Glutamatergic neuron (in vitro differentiated cells): Measurements from ENCODE around the gene PDE2A. TPM values are rescaled to one million over a fixed set of nuclear protein-coding genes. Genes with fewer than 3 reads are reported as not detected.

Source experiments
- DNase-seq: peaks from one replicate; pipeline ENCODE4 v3.0.0; 2022
- H3K27ac Mint-ChIP-seq: one replicate; pipeline ENCODE4 v1.8.0; 2020; ENCODE audit warnings: mild to moderate bottlenecking, mixed read lengths, inconsistent platforms; ENCODE audit not compliant: unreplicated experiment
- H3K27me3 Mint-ChIP-seq: one replicate; pipeline ENCODE4 v1.8.0; 2020; ENCODE audit warnings: mild to moderate bottlenecking, moderate library complexity, mixed read lengths, inconsistent platforms; ENCODE audit not compliant: unreplicated experiment
- H3K36me3 Mint-ChIP-seq: one replicate; pipeline ENCODE4 v1.8.0; 2020; ENCODE audit warnings: mild to moderate bottlenecking, mixed read lengths, inconsistent platforms; ENCODE audit not compliant: unreplicated experiment
- H3K4me1 Mint-ChIP-seq: one replicate; pipeline ENCODE4 v1.8.0; 2020; ENCODE audit warnings: mild to moderate bottlenecking, low read depth, mixed read lengths, inconsistent platforms; ENCODE audit not compliant: unreplicated experiment
- H3K4me3 Mint-ChIP-seq: one replicate; pipeline ENCODE4 v1.8.0; 2020; ENCODE audit warnings: mild to moderate bottlenecking, mixed read lengths, inconsistent platforms; ENCODE audit not compliant: unreplicated experiment
- H3K9me3 Mint-ChIP-seq: one replicate; pipeline ENCODE4 v1.8.0; 2020; ENCODE audit warnings: mild to moderate bottlenecking, moderate library complexity, mixed read lengths, inconsistent platforms; ENCODE audit not compliant: unreplicated experiment
- CTCF ChIP-seq: fragments of 200-600 bp; sonication (generic); IDR thresholded peaks from one replicate; pipeline ENCODE4 v1.5.0; 2021; ENCODE audit not compliant: partially characterized antibody, unreplicated experiment
- total RNA-seq: library from RNA; stranded (reverse); fragmentation: NEBNext Ultra II Directional; extraction: Animal tissue kit (Norgen Biotek cat#: 25700); gene quantifications from one replicate; pipeline ENCODE4 v1.2.1, GENCODE V29; 2021; ENCODE audit not compliant: unreplicated experiment

The PDE2A gene
- total RNA-seq, 1 donor from 2014 or later = 16.9 TPM

DNA sequence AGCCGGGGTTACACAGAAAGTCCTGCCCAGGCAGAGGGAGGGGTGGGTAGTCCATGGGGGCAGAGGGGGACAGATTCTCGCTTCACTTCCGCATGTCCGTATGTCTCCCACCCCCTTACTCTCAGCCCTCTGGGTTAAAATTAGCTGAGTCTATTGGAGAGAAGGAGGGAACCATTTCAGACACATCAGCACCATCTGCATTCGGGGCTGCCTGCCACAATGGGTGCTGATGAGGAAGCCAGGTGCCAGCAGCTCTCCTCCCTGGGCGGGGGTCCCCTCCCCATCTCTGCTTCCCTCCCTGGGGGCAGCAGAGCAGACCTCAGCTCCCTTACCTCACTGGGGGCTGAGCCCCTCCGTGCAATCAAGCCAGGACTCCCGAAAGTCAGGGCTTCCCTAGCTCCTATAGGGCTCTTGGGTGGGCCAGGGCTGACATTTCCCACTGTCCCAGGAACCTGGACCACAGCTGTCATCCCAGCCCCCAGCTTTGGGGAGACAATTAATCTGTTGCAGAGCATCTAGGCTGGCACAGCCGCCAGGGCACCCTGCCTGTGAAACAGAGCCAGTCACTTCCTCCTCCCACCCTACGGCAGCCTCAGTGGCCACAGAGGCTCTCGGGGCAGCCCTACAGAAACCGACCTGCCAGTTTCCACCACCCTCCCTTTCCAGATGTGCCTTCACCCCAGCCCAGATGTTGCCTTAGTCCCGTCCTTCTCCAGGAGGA is 67.3 kb downstream of the PDE2A start:
- Mint-ChIP-seq H3K4me1 (no peaks in the 10 kb centered on the region), H3K36me3 (no peaks in the 10 kb centered on the region), H3K27ac (no peak overlapping the region), H3K4me3 (no peak overlapping the region), H3K9me3 (peaks cover 2% of the 10 kb centered on the region), H3K27me3 (peaks cover 5% of the 10 kb centered on the region)
- no peak for TF ChIP-seq CTCF
- no peak for DNase-seq

DNA sequence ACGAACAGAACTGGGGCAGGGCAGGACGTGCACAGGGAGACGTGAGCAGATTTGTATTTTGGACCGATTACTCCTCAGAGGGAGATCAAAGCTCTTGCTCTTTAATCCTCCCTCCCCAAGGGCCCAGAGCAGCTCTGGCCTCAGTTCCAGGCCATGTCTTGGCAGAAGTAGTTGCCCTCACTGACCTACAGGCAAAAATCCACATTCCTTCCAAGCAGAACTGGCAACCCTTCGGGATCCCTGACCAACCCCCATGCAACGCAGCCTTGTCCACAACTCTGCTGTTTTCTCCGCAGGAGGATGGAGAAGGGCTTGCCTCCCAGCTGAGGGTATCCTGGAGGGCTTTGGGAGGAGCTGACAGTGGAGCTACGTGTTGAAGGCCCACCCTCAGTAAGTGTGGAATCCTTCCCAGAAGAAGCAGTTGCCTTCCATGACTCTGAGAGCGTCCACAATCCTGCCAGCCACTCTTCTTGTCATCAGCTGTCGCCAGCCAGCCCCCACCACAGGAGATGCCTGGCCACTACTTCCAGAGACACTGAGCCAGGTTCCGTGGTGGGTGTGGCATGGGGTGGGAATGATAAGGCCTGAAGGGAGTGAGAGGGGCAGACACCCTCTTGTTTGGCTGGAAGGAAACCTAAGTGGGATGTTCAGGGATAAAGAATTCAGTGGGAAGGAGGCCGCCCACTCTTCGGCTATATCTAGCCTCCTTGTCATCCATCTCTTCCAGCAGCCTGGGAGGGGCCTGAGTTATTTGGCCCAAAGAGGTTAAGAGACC is 68.1 kb downstream of the PDE2A start:
- H3K27me3 Mint-ChIP-seq = peaks cover 5% of the 10 kb centered on the region
- no peak for DNase-seq
- H3K9me3 Mint-ChIP-seq = peaks cover 2% of the 10 kb centered on the region
- H3K4me3 Mint-ChIP-seq = no peak overlapping the region
- no peak for TF ChIP-seq CTCF
- no peak overlapping the region for H3K27ac Mint-ChIP-seq
- no peaks in the 10 kb centered on the region for H3K4me1 Mint-ChIP-seq
- H3K36me3 Mint-ChIP-seq = no peaks in the 10 kb centered on the region

DNA sequence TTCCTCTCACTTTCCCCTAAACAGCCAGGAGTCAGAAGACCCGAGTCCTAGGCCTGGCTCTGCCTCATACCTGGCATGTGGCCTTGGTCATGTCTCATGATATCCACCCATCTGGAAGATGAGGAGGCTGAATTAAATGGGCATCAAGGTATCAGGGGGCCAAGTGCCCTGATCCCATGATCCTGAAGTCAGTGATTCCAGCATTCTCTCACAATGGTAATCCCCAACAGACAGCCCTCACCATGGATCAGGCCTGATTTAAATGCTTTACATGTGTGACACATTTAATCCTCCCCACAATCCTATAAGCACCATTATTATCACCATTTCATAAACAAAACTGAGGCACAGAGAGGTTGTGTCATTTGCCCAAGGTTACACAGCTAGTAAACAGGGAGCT is 70.0 kb downstream of the PDE2A start:
- H3K27me3 Mint-ChIP-seq = peaks cover 9% of the 10 kb centered on the region
- peaks cover 2% of the 10 kb centered on the region for H3K9me3 Mint-ChIP-seq
- no peak overlapping the region for H3K4me3 Mint-ChIP-seq
- peaks cover 5% of the 10 kb centered on the region for H3K4me1 Mint-ChIP-seq
- H3K27ac Mint-ChIP-seq = no peak overlapping the region
- DNase-seq = no peak
- H3K36me3 Mint-ChIP-seq = no peaks in the 10 kb centered on the region
- TF ChIP-seq CTCF = no peak

GRCh38 chr11:72602250-72602904 is 71.8 kb downstream of the PDE2A start:
- no peaks in the 10 kb centered on the region for H3K36me3 Mint-ChIP-seq
- H3K4me1 Mint-ChIP-seq = peaks cover 6% of the 10 kb centered on the region
- DNase-seq = no peak
- no peak for TF ChIP-seq CTCF
- H3K4me3 Mint-ChIP-seq = no peak overlapping the region
- peaks cover 13% of the 10 kb centered on the region for H3K27me3 Mint-ChIP-seq
- H3K27ac Mint-ChIP-seq = no peak overlapping the region
- H3K9me3 Mint-ChIP-seq = peaks cover 4% of the 10 kb centered on the region
